BLaER1 (cell line): ENCODE data around the gene FADS1.

Source experiments
- H3K27ac ChIP-seq: shearing (Covaris generic); formaldehyde crosslinking; 2 replicates; pipeline ENCODE4 v1.8.1; 2022
- H3K27me3 ChIP-seq: shearing (Covaris generic); formaldehyde crosslinking; 2 replicates; pipeline ENCODE4 v1.8.1; 2022
- H3K36me3 ChIP-seq: shearing (Covaris generic); formaldehyde crosslinking; 2 replicates; pipeline ENCODE4 v1.8.1; 2022
- H3K4me1 ChIP-seq: shearing (Covaris generic); formaldehyde crosslinking; 2 replicates; pipeline ENCODE4 v1.8.1; 2022
- H3K4me2 ChIP-seq: shearing (Covaris generic); formaldehyde crosslinking; 2 replicates; pipeline ENCODE4 v1.8.1; 2022
- H3K4me3 ChIP-seq: shearing (Covaris generic); formaldehyde crosslinking; 2 replicates; pipeline ENCODE4 v1.8.1; 2022
- H3K9ac ChIP-seq: shearing (Covaris generic); formaldehyde crosslinking; 2 replicates; pipeline ENCODE4 v1.8.1; 2022
- H3K9me3 ChIP-seq: shearing (Covaris generic); formaldehyde crosslinking; 2 replicates; pipeline ENCODE4 v1.8.1; 2022
- H4K20me1 ChIP-seq: shearing (Covaris generic); formaldehyde crosslinking; 2 replicates; pipeline ENCODE4 v1.8.1; 2022
- Cebpa-rat ChIP-seq: shearing (Covaris generic); IDR thresholded peaks from 2 replicates; pipeline ENCODE4 v1.8.1; 2022

Gene FADS1

GRCh38 chr11:61771985-61772455, 44.8 kb downstream of the FADS1 start:
- peaks cover 46% of the 10 kb centered on the region for H3K4me1 ChIP-seq
- H4K20me1 ChIP-seq, result no peaks in the 10 kb centered on the region
- H3K9me3 ChIP-seq, result no peaks in the 10 kb centered on the region
- no peak overlapping the region for H3K4me3 ChIP-seq
- H3K36me3 ChIP-seq, result no peaks in the 10 kb centered on the region
- peak overlapping the region; percentile 20; the same call in 1 of the 2 replicates for H3K27ac ChIP-seq
- H3K27me3 ChIP-seq, result no peaks in the 10 kb centered on the region
- no peak for TF ChIP-seq Cebpa-rat
- H3K4me2 ChIP-seq, result peak overlapping the region; percentile 51; the same call in 1 of the 2 replicates
- no peak overlapping the region for H3K9ac ChIP-seq

- TF ChIP-seq Cebpa-rat, result no peak
- Histone ChIP-seq H3K36me3 (no peaks in the 10 kb centered on the region), H3K4me2 (no peak overlapping the region), H3K27ac (no peak overlapping the region), H4K20me1 (no peaks in the 10 kb centered on the region), H3K27me3 (no peaks in the 10 kb centered on the region), H3K4me3 (no peak overlapping the region), H3K4me1 (peaks cover 42% of the 10 kb centered on the region), H3K9ac (no peak overlapping the region), H3K9me3 (no peaks in the 10 kb centered on the region)
These were observed 45.5 kb downstream of the FADS1 start for GRCh38 chr11:61771195-61771894.

DNA sequence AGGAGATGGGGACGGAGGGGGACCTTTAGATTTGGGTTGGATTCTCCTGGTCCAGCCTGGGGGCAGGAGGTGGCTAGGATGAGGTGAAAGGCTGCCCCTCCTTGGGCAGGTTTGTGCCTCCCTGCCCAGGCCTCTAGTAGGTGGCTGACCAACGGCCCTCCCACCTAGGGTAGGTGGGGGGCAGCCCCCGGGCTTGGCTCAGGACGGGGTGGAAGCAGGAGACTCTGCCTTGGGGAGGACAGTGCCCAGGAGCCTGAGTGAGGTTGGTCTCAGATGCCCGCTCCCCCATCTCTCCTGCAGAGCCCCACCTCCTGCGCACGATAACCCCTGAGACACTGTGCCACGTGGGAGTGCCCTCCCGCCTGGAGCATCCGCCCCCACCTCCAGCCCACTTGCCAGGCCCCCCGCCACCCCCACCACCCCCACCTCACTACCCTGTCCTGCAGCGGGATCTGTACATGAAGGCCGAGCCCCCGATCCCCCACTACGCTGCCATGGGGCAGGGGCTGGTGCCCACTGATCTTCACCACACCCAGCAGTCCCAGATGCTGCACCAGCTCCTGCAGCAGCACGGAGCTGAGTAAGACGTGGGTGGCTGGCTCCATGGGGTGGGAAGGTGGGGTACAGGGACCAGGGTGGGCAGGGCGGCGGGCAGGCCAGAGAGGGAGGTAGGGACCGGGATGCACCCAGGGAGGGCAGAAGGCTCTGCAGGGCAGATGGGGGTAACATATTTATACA, 46.7 kb downstream of the FADS1 start:
- TF ChIP-seq Cebpa-rat, result no peak
- Histone ChIP-seq H3K4me2 (no peak overlapping the region), H3K9ac (no peak overlapping the region)

DNA sequence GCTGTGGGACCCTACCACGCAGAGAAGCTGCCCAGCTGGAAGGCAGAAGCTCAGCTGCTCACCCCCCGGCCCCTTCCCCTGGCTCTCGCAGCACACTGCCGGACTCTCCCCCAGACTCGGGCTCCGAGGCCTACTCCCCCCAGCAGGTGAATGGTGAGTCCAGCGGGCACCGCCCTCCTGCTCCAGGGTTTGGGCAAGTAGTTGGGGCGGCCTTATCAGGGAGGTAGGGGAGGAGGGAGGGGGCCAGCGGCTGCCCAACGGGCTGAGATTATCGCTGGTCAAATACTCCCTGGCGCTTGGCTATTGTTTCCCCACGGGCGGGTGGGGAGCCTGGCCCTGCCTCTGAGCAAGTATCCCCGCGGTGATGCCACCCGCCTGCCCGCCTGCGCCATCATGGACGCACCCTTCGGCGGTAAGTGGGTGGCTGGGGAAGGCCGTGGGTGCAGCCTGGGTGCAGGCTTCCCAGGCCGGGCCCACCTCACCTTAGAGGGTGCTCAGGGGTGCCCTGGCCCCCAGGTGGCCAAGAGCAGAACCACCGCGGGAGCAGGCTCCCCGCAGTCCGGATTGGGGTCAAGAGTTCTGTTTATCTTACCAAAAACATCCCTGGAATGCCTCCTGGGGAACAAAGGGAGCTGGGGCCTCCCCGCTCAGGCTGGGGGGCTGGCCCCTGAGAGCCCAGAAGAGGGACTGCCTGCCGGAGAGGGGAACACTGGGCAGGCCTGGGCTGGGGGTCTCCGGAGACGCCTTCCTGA, 47.5 kb downstream of the FADS1 start:
- Histone ChIP-seq H3K4me3 (no peak overlapping the region), H3K27me3 (no peaks in the 10 kb centered on the region), H3K4me1 (peaks cover 29% of the 10 kb centered on the region), H3K4me2 (peak overlapping the region; percentile 63), H3K36me3 (no peaks in the 10 kb centered on the region), H3K27ac (peak overlapping the region; percentile 62), H3K9me3 (no peaks in the 10 kb centered on the region), H3K9ac (0 out of 2 replicates have a peak overlapping the region, but pooled peaks have one; percentile 41), H4K20me1 (no peaks in the 10 kb centered on the region)
- no peak for TF ChIP-seq Cebpa-rat

More for the DNA sequence above, 46.7 kb downstream of the FADS1 start:
- Histone ChIP-seq H3K36me3 (no peaks in the 10 kb centered on the region), H3K9me3 (no peaks in the 10 kb centered on the region), H4K20me1 (no peaks in the 10 kb centered on the region), H3K27me3 (no peaks in the 10 kb centered on the region), H3K4me3 (no peak overlapping the region), H3K27ac (no peak overlapping the region), H3K4me1 (peaks cover 36% of the 10 kb centered on the region)

DNA sequence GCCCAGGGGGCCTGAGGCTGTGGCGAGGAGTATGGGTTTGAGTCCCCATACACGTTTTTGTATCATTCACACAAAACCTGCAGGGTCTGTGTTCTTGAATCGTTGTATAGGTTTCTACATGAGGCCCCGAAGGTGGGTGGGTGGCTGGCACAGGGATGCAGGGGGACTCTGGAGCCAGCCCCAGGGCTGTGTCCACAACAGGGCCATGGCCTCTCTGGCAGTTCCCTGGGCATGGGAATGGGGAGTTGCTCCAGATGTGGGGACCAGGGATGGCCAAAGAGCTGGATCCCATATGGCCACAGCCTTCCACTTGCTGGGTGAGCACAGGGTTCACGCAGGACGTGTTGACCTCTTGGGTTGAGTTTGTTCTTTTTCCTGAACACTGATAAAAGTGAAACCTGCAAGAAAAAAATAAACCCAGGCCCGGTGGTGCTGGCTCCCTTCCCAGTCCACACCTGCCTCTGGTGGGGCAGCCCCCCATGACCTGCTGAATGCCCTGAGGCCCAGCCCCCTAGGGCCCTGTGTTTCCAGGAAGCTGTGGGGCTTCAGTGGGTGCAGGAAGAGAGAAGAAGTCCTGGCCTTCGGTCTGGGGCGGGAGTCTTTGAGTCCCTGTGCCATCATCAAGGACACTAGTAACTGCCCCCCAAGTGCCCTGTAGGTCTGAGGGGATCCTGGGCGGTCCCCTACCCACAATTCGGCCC, 48.3 kb downstream of the FADS1 start:
- H3K27ac ChIP-seq, result peak overlapping the region; percentile 62
- H3K4me1 ChIP-seq, result peaks cover 25% of the 10 kb centered on the region
- no peaks in the 10 kb centered on the region for H4K20me1 ChIP-seq
- H3K9ac ChIP-seq, result 0 out of 2 replicates have a peak overlapping the region, but pooled peaks have one; percentile 41
- no peak overlapping the region for H3K4me3 ChIP-seq
- no peaks in the 10 kb centered on the region for H3K9me3 ChIP-seq
- no peaks in the 10 kb centered on the region for H3K27me3 ChIP-seq
- peak overlapping the region; percentile 63 for H3K4me2 ChIP-seq
- H3K36me3 ChIP-seq, result no peaks in the 10 kb centered on the region
- no peak for TF ChIP-seq Cebpa-rat

- no peak overlapping the region for H3K9ac ChIP-seq
- H3K27me3 ChIP-seq, result no peaks in the 10 kb centered on the region
- no peaks in the 10 kb centered on the region for H4K20me1 ChIP-seq
- peaks cover 19% of the 10 kb centered on the region for H3K4me1 ChIP-seq
- TF ChIP-seq Cebpa-rat, result no peak
- H3K4me2 ChIP-seq, result no peak overlapping the region
- no peak overlapping the region for H3K4me3 ChIP-seq
- no peaks in the 10 kb centered on the region for H3K36me3 ChIP-seq
- H3K9me3 ChIP-seq, result no peaks in the 10 kb centered on the region
- H3K27ac ChIP-seq, result no peak overlapping the region
These were observed 50.4 kb downstream of the FADS1 start for GRCh38 chr11:61766353-61766841.

DNA sequence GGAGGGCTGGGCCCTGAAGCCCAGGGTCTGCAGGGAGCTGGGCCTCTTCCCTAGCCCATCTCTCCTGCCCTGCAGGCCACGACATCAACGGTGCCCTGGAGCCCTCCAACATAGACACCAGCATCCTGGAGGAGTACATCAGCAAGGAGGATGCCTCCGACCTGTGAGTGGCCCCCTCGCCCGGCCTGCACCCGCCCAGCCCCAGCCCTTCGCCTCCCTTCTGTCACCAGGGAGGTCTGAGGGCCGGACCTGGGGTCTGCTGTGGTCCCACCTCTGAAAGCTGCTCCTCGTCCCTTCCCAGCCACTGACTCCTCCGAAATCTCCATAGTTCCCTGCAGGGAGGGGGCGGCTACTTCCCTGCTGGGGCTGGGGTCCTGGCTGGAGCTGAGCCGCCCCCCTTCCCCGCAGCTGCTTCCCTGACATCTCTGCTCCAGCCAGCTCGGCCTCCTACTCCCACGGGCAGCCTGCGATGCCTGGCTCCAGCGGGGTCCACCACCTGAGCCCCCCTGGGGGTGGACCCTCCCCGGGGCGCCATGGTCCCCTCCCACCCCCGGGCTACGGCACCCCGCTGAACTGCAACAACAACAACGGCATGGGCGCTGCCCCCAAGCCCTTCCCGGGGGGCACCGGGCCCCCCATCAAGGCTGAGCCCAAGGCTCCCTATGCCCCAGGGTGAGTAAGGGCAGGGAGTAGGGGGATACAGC, 51.1 kb downstream of the FADS1 start:
- no peaks in the 10 kb centered on the region for H3K36me3 ChIP-seq
- no peak overlapping the region for H3K4me2 ChIP-seq
- no peaks in the 10 kb centered on the region for H3K27me3 ChIP-seq
- H3K4me1 ChIP-seq, result peaks cover 19% of the 10 kb centered on the region
- TF ChIP-seq Cebpa-rat, result no peak
- H3K9me3 ChIP-seq, result no peaks in the 10 kb centered on the region
- no peak overlapping the region for H3K9ac ChIP-seq
- no peak overlapping the region for H3K27ac ChIP-seq
- no peaks in the 10 kb centered on the region for H4K20me1 ChIP-seq
- H3K4me3 ChIP-seq, result no peak overlapping the region

DNA sequence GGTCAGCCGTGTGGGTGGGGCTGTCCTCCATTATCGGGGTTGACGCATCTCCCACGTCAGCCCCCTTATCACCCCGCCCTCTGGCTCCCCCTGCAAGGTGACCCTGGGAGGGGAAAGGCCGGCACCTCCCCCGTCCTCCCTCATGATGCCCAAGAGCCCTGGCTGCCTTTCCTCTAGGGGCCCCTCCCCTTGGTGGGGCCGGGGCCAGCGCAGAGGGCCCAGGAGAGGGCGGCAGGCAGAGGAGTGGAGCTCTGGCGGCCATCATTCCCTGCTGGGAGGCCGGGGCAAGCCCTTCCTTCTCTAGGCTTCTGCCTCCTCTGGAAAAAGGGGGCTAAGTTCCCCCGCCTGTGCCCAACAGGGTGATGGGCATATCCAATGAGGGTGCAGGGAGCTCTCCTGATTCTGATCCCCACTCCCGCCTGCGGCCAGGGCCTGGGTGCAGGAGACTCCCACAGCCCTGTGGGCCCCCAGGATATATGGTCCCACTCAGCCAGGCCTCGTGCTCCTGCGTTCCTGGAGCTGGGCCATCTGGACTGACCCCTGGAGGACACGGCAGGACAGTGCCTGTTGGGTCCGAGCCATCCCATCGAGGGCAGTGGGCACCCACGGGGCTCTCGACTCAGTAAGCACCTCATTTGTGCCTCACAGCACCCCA, 52.1 kb downstream of the FADS1 start:
- H3K4me1 ChIP-seq, result peaks cover 19% of the 10 kb centered on the region
- H4K20me1 ChIP-seq, result no peaks in the 10 kb centered on the region
- no peak for TF ChIP-seq Cebpa-rat
- H3K4me3 ChIP-seq, result no peak overlapping the region
- H3K27me3 ChIP-seq, result no peaks in the 10 kb centered on the region
- H3K27ac ChIP-seq, result no peak overlapping the region
- no peak overlapping the region for H3K4me2 ChIP-seq
- no peaks in the 10 kb centered on the region for H3K36me3 ChIP-seq
- no peak overlapping the region for H3K9ac ChIP-seq
- no peaks in the 10 kb centered on the region for H3K9me3 ChIP-seq
